Neuronal stem cell (in vitro differentiated cells): ENCODE data around the gene BNIPL.

Experiments
- DNase-seq: peaks from one replicate; pipeline ENCODE4 v3.0.0-alpha.2; 2013; ENCODE audit warnings: low spot score
- H2AFZ ChIP-seq: one replicate; pipeline ENCODE4 v1.6.1; 2013; ENCODE audit warnings: mild to moderate bottlenecking, low read length, inconsistent platforms
- H2AK5ac ChIP-seq: 2 replicates; pipeline ENCODE4 v1.6.1; 2013; ENCODE audit warnings: low read depth, mild to moderate bottlenecking, inconsistent platforms, low read length, moderate library complexity, mixed read lengths
- H2BK120ac ChIP-seq: 2 replicates; pipeline ENCODE4 v1.6.1; 2013; ENCODE audit warnings: low read depth, mild to moderate bottlenecking, inconsistent platforms, low read length, moderate library complexity, mixed read lengths
- H2BK12ac ChIP-seq: one replicate; pipeline ENCODE4 v1.6.1; 2013; ENCODE audit warnings: low read length, inconsistent platforms
- H2BK15ac ChIP-seq: 2 replicates; pipeline ENCODE4 v1.6.1; 2013; ENCODE audit warnings: mild to moderate bottlenecking, low read length, inconsistent platforms, mixed read lengths
- H2BK5ac ChIP-seq: one replicate; pipeline ENCODE4 v1.6.1; 2013; ENCODE audit warnings: inconsistent platforms, mild to moderate bottlenecking, low read length, moderate library complexity
- H3K14ac ChIP-seq: one replicate; pipeline ENCODE4 v1.6.1; 2013; ENCODE audit warnings: low read length, inconsistent platforms
- H3K18ac ChIP-seq: 2 replicates; pipeline ENCODE4 v1.6.1; 2013; ENCODE audit warnings: low read length, inconsistent platforms
- H3K23ac ChIP-seq: 2 replicates; pipeline ENCODE4 v1.6.1; 2013; ENCODE audit warnings: low read depth, mild to moderate bottlenecking, mixed read lengths, low read length, inconsistent platforms; ENCODE audit not compliant: poor library complexity
- H3K27ac ChIP-seq: replicated peaks from 3 replicates; pipeline ENCODE4 v1.5.1; 2013; ENCODE audit warnings: low read length, inconsistent platforms
- H3K27me3 ChIP-seq, 3 experiments: 2 replicates each; pipeline ENCODE4 v1.6.1; 2013; ENCODE audit warnings: low read length in 3 of 3, mild to moderate bottlenecking in 2 of 3, inconsistent platforms in 1 of 3, low read depth in 1 of 3, mixed read lengths in 1 of 3, moderate library complexity in 1 of 3; ENCODE audit not compliant: control insufficient read depth in 3 of 3, insufficient read depth in 3 of 3
- H3K36me3 ChIP-seq, 2 donors: replicated peaks in 1 of 2; 2 replicates each; pipeline ENCODE4 v1.6.1; 2013; ENCODE audit warnings: low read length in 2 of 2; ENCODE audit not compliant: control insufficient read depth in 2 of 2, insufficient read depth in 2 of 2
- H3K4ac ChIP-seq: 2 replicates; pipeline ENCODE4 v1.6.1; 2013; ENCODE audit warnings: inconsistent platforms, mild to moderate bottlenecking, low read length, moderate library complexity
- H3K4me1 ChIP-seq, 2 donors: 1 replicate in 1 of 2; 2 replicates in 1 of 2; pipeline ENCODE4 v1.6.1; 2013; ENCODE audit warnings: low read length in 2 of 2, low read depth in 1 of 2; ENCODE audit not compliant: control insufficient read depth in 2 of 2, insufficient read depth in 1 of 2
- H3K4me2 ChIP-seq: one replicate; pipeline ENCODE4 v1.6.1; 2013; ENCODE audit warnings: mild to moderate bottlenecking, low read length, inconsistent platforms; ENCODE audit not compliant: insufficient read depth, poor library complexity, severe bottlenecking
- H3K4me3 ChIP-seq, 2 donors: 2 replicates each; pipeline ENCODE4 v1.5.1; 2013; ENCODE audit warnings: low read length in 2 of 2, mild to moderate bottlenecking in 2 of 2, inconsistent platforms in 1 of 2, moderate library complexity in 1 of 2
- H3K79me1 ChIP-seq: one replicate; pipeline ENCODE4 v1.6.1; 2013; ENCODE audit warnings: low read depth, mild to moderate bottlenecking, inconsistent platforms, low read length, moderate library complexity
- H3K9ac ChIP-seq: one replicate; pipeline ENCODE4 v1.6.1; 2013; ENCODE audit warnings: mild to moderate bottlenecking, low read depth, low read length, inconsistent platforms; ENCODE audit not compliant: poor library complexity
- H3K9me3 ChIP-seq, 2 donors: replicated peaks in 1 of 2; 2 replicates each; pipeline versions ENCODE3 to v1.6.1; 2013; ENCODE audit warnings: low read length in 2 of 2, mild to moderate bottlenecking in 2 of 2, inconsistent platforms in 1 of 2, low read depth in 1 of 2, mixed read lengths in 1 of 2, moderate library complexity in 1 of 2; ENCODE audit not compliant: control insufficient read depth in 2 of 2, insufficient read depth in 1 of 2
- H4K8ac ChIP-seq: one replicate; pipeline ENCODE4 v1.6.1; 2013; ENCODE audit warnings: low read depth, mild to moderate bottlenecking, inconsistent platforms, low read length, moderate library complexity
- H4K91ac ChIP-seq: one replicate; pipeline ENCODE4 v1.6.1; 2013; ENCODE audit warnings: low read length, low read depth, mild to moderate bottlenecking, inconsistent platforms; ENCODE audit not compliant: poor library complexity
- WGBS, 2 donors: extraction: QIAGEN DNeasy Blood & Tissue Kit; methylation state at CpG; one replicate each; pipeline ENCODE4 v1.1.7; 2013; ENCODE audit warnings: missing lambda C conversion rate in 2 of 2, mixed read lengths in 1 of 2; ENCODE audit not compliant: insufficient read length in 2 of 2, insufficient replicate concordance in 1 of 2; ENCODE audit errors: extremely low coverage in 2 of 2; 5-methylcytosine and 5-hydroxymethylcytosine counted together

The BNIPL gene

GRCh38 chr1:151032164-151032563, 4.2 kb upstream of the BNIPL start:
- H3K14ac ChIP-seq, result peak overlapping the region; percentile 89
- H2BK5ac ChIP-seq, result no peak overlapping the region
- no peak overlapping the region for H3K4me3 ChIP-seq
- H2BK12ac ChIP-seq, result no peak overlapping the region
- H3K4me2 ChIP-seq, result no peak overlapping the region
- no peak for DNase-seq
- WGBS, 2 donors, result no CpG with 5 or more reads among the region's 8 CpGs
- H2AFZ ChIP-seq, result no peak overlapping the region
- peaks cover 19 to 65% of the 10 kb centered on the region in 2 donors for H3K36me3 ChIP-seq
- no peak overlapping the region for H2AK5ac ChIP-seq
- no peak overlapping the region for H4K91ac ChIP-seq
- H2BK15ac ChIP-seq, result no peak overlapping the region
- no peak overlapping the region for H3K4ac ChIP-seq
- no peak overlapping the region for H2BK120ac ChIP-seq
- H3K27me3 ChIP-seq, result no peaks in the 10 kb centered on the region
- no peak overlapping the region for H3K27ac ChIP-seq
- H3K79me1 ChIP-seq, result no peaks in the 10 kb centered on the region
- no peak overlapping the region for H3K18ac ChIP-seq
- H3K9ac ChIP-seq, result no peak overlapping the region
- H3K4me1 ChIP-seq, result no peaks in the 10 kb centered on the region
- H4K8ac ChIP-seq, result no peak overlapping the region
- H3K9me3 ChIP-seq, result no peaks in the 10 kb centered on the region
- no peak overlapping the region for H3K23ac ChIP-seq

- no CpG with 5 or more reads among the region's 3 CpGs for WGBS, 2 donors
- no peaks in the 10 kb centered on the region for H3K9me3 ChIP-seq
- H3K4me2 ChIP-seq, result no peak overlapping the region
- no peak overlapping the region for H2BK5ac ChIP-seq
- H3K36me3 ChIP-seq, result peaks cover 15 to 41% of the 10 kb centered on the region in 2 donors
- no peak overlapping the region for H3K4me3 ChIP-seq
- H3K4ac ChIP-seq, result no peak overlapping the region
- no peak overlapping the region for H4K8ac ChIP-seq
- no peak overlapping the region for H2BK120ac ChIP-seq
- H3K27ac ChIP-seq, result no peak overlapping the region
- H2BK15ac ChIP-seq, result no peak overlapping the region
- no peak overlapping the region for H2BK12ac ChIP-seq
- H3K27me3 ChIP-seq, result no peaks in the 10 kb centered on the region
- no peak overlapping the region for H3K23ac ChIP-seq
- no peak overlapping the region for H2AK5ac ChIP-seq
- H3K79me1 ChIP-seq, result no peaks in the 10 kb centered on the region
- no peak overlapping the region for H3K18ac ChIP-seq
- H2AFZ ChIP-seq, result no peak overlapping the region
- H3K9ac ChIP-seq, result no peak overlapping the region
- DNase-seq, result no peak
- H4K91ac ChIP-seq, result no peak overlapping the region
- H3K14ac ChIP-seq, result no peak overlapping the region
- no peaks in the 10 kb centered on the region for H3K4me1 ChIP-seq
Observed at GRCh38 chr1:151035167-151035566, 1.2 kb upstream of the BNIPL start.

GRCh38 chr1:151037032-151037431, 646 bp downstream of the BNIPL start:
- no peak overlapping the region for H2BK12ac ChIP-seq
- H3K4me1 ChIP-seq, result no peaks in the 10 kb centered on the region
- H2BK15ac ChIP-seq, result no peak overlapping the region
- WGBS, 2 donors, result no CpG with 5 or more reads among the region's 6 CpGs
- H3K79me1 ChIP-seq, result no peaks in the 10 kb centered on the region
- no peaks in the 10 kb centered on the region for H3K9me3 ChIP-seq
- no peak overlapping the region for H3K14ac ChIP-seq
- H3K18ac ChIP-seq, result no peak overlapping the region
- no peak overlapping the region for H3K23ac ChIP-seq
- H4K91ac ChIP-seq, result no peak overlapping the region
- no peak overlapping the region for H3K4ac ChIP-seq
- no peak overlapping the region for H2AK5ac ChIP-seq
- H2BK5ac ChIP-seq, result no peak overlapping the region
- H3K27ac ChIP-seq, result no peak overlapping the region
- DNase-seq, result no peak
- H3K4me2 ChIP-seq, result no peak overlapping the region
- no peaks in the 10 kb centered on the region for H3K27me3 ChIP-seq
- no peak overlapping the region for H2AFZ ChIP-seq
- H2BK120ac ChIP-seq, result no peak overlapping the region
- no peak overlapping the region for H4K8ac ChIP-seq
- peaks cover 11 to 26% of the 10 kb centered on the region in 2 donors for H3K36me3 ChIP-seq
- H3K4me3 ChIP-seq, result no peak overlapping the region
- H3K9ac ChIP-seq, result no peak overlapping the region

DNA sequence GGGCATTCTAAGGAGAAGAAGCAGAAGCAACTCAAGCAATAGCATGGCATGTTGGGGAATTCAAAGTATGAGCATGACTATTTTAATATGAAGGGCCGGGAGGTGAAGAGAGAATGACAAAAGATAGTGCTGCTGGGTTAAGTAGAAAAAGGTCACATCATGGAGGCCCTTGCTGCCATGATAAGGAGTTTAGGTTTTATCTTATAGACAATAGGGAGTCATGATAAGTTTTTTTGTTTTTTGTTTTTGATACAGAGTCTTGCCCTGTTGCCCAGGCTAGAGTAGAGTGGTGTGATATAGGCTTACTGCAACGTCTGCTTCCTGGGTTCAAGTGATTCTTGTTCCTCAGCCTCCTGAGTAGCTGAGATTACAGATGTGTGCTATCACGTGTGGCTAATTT, 3.1 kb downstream of the BNIPL start:
- H3K27ac ChIP-seq, result no peak overlapping the region
- no peak overlapping the region for H2AFZ ChIP-seq
- H4K8ac ChIP-seq, result no peak overlapping the region
- no peak for DNase-seq
- no peak overlapping the region for H2BK120ac ChIP-seq
- no peak overlapping the region for H3K4me3 ChIP-seq
- no peak overlapping the region for H3K23ac ChIP-seq
- no peak overlapping the region for H3K18ac ChIP-seq
- no peak overlapping the region for H3K4me2 ChIP-seq
- H2BK15ac ChIP-seq, result no peak overlapping the region
- H2BK12ac ChIP-seq, result no peak overlapping the region
- no peak overlapping the region for H3K9ac ChIP-seq
- H3K36me3 ChIP-seq, result peaks cover 4 to 12% of the 10 kb centered on the region in 2 donors
- no peaks in the 10 kb centered on the region for H3K9me3 ChIP-seq
- no peak overlapping the region for H3K4ac ChIP-seq
- H3K4me1 ChIP-seq, result no peaks in the 10 kb centered on the region
- no CpG with 5 or more reads among the region's 3 CpGs for WGBS, 2 donors
- no peak overlapping the region for H2BK5ac ChIP-seq
- H3K79me1 ChIP-seq, result no peaks in the 10 kb centered on the region
- no peak overlapping the region for H2AK5ac ChIP-seq
- no peaks in the 10 kb centered on the region for H3K27me3 ChIP-seq
- H4K91ac ChIP-seq, result no peak overlapping the region
- no peak overlapping the region for H3K14ac ChIP-seq
